Activated T-cell treated with anti-CD3 and anti-CD28 coated beads, Interleukin-2, amount 50 U/mL, for 48 hours (primary cell): Measurements from ENCODE around the gene HLX.

Experiments used
- DNase-seq, 2 experiments: peaks; one replicate each; pipeline ENCODE4 v3.0.0-alpha.2; 2020

HLX gene

GRCh38 chr1:220900842-220901241, 21.6 kb downstream of the HLX start:
- DNase-seq, result no peak

- no peak for DNase-seq
Observed at GRCh38 chr1:220901881-220902280, 22.6 kb downstream of the HLX start.

GRCh38 chr1:220902916-220903315, 23.7 kb downstream of the HLX start:
- DNase-seq, result no peak

GRCh38 chr1:220904876-220905275, 25.6 kb downstream of the HLX start:
- DNase-seq, result no peak

GRCh38 chr1:220905650-220906560, 26.7 kb downstream of the HLX start:
- no peak for DNase-seq

GRCh38 chr1:220906561-220907334, 27.5 kb downstream of the HLX start:
- DNase-seq, result no peak

- DNase-seq, result no peak
Observed at GRCh38 chr1:220908757-220909156, 29.5 kb downstream of the HLX start.

GRCh38 chr1:220910021-220910420, 30.8 kb downstream of the HLX start:
- no peak for DNase-seq

- no peak for DNase-seq
Observed at GRCh38 chr1:220914283-220915116, 35.3 kb downstream of the HLX start.

- DNase-seq, result no peak
Observed at GRCh38 chr1:220915117-220915440, 35.8 kb downstream of the HLX start.

GRCh38 chr1:220915954-220916353, 36.7 kb downstream of the HLX start:
- no peak for DNase-seq

GRCh38 chr1:220917101-220917500, 37.9 kb downstream of the HLX start:
- DNase-seq, result no peak

- no peak for DNase-seq
Observed at GRCh38 chr1:220917535-220918209, 38.4 kb downstream of the HLX start.

- no peak for DNase-seq
Observed at GRCh38 chr1:220918285-220918951, 39.2 kb downstream of the HLX start.

GRCh38 chr1:220920967-220921366, 41.7 kb downstream of the HLX start:
- no peak for DNase-seq

- no peak for DNase-seq
Observed at GRCh38 chr1:220921498-220921897, 42.3 kb downstream of the HLX start.

GRCh38 chr1:220921971-220922635, 42.9 kb downstream of the HLX start:
- no peak for DNase-seq

GRCh38 chr1:220922951-220923350, 43.7 kb downstream of the HLX start:
- DNase-seq, result no peak

- DNase-seq, result no peak
Observed at GRCh38 chr1:220924331-220924970, 45.2 kb downstream of the HLX start.

- DNase-seq, result no peak
Observed at GRCh38 chr1:220925707-220926106, 46.5 kb downstream of the HLX start.

- DNase-seq, result no peak
Observed at GRCh38 chr1:220926146-220926545, 46.9 kb downstream of the HLX start.
